ENCODE results near the gene THBS4. TPM values are rescaled to one million over a fixed set of nuclear protein-coding genes. Genes with fewer than 3 reads are reported as not detected.

The THBS4 gene
- total RNA-seq, 1 donor from 2014 or later: 0.98 TPM

DNA sequence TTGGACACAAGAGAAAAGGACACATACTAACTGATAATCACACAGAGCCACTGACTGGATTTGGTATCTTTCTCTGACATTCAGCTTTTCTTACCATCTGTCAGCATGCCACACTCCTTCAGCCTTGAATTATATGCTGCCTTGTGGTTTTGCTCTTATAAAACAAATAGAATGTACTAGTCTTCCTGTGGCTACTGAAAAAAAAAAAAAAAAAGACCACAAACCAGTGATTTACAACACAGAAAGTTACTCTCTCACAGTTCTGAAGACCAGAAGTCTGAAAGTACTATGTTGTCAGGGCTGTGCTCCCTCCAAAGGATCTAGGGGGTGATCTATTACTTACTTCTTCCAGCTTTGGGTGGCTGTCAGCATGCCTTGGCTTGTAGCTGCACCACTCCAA is 82.3 kb downstream of the THBS4 start:
- intact Hi-C loops (cut with DNase I): no loop called here
- no peaks in the 10 kb centered on the region for H3K36me3 ChIP-seq
- no peaks in the 10 kb centered on the region for H3K27me3 ChIP-seq
- DNase-seq (ENCODE audit: extremely low spot score in 2 of 2): no peak
- H3K27ac ChIP-seq: no peak overlapping the region
- no peak for TF ChIP-seq POLR2A (IDR thresholded peaks at IDR 0.05)
- TF ChIP-seq POLR2AphosphoS5 (IDR thresholded peaks at IDR 0.05; ENCODE audit: insufficient read depth in 1 of 2, low read depth in 1 of 2): no peak
- TF ChIP-seq, protein P1, sequence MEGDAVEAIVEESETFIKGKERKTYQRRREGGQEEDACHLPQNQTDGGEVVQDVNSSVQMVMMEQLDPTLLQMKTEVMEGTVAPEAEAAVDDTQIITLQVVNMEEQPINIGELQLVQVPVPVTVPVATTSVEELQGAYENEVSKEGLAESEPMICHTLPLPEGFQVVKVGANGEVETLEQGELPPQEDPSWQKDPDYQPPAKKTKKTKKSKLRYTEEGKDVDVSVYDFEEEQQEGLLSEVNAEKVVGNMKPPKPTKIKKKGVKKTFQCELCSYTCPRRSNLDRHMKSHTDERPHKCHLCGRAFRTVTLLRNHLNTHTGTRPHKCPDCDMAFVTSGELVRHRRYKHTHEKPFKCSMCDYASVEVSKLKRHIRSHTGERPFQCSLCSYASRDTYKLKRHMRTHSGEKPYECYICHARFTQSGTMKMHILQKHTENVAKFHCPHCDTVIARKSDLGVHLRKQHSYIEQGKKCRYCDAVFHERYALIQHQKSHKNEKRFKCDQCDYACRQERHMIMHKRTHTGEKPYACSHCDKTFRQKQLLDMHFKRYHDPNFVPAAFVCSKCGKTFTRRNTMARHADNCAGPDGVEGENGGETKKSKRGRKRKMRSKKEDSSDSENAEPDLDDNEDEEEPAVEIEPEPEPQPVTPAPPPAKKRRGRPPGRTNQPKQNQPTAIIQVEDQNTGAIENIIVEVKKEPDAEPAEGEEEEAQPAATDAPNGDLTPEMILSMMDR (IDR thresholded peaks at IDR 0.05): no peak
- H3K9me3 ChIP-seq: no peaks in the 10 kb centered on the region
- no peaks in the 10 kb centered on the region for H3K4me1 ChIP-seq
- no peak overlapping the region for H3K4me3 ChIP-seq

DNA sequence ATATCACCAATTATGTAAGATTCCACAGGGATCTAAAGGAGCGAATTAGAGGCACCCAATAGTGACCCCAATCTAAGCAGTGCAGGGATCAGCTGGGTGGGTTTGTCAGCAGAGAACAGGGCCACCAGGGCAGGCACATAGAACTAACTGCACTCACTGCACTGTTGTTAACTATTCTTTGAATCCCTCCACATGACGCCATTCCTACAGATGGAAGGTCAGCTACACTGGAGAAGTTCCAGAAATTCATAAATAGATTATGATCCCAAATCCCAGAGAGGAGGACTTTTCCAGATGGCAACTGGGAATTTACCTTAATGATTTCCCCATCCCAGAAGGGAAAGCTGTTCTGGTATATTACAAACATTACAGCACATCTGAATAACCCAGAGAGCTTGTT is 84.2 kb downstream of the THBS4 start:
- Histone ChIP-seq H3K9me3 (no peaks in the 10 kb centered on the region), H3K36me3 (no peaks in the 10 kb centered on the region), H3K4me1 (no peaks in the 10 kb centered on the region), H3K27me3 (no peaks in the 10 kb centered on the region), H3K4me3 (no peak overlapping the region), H3K27ac (no peak overlapping the region)
- TF ChIP-seq, protein P1 (IDR thresholded peaks at IDR 0.05): no peak
- TF ChIP-seq POLR2AphosphoS5 (IDR thresholded peaks at IDR 0.05; ENCODE audit: insufficient read depth in 1 of 2, low read depth in 1 of 2) (no peak), POLR2A (IDR thresholded peaks at IDR 0.05) (no peak)
- DNase-seq (ENCODE audit: extremely low spot score in 2 of 2): no peak
- intact Hi-C loops (cut with DNase I): no loop called here

DNA sequence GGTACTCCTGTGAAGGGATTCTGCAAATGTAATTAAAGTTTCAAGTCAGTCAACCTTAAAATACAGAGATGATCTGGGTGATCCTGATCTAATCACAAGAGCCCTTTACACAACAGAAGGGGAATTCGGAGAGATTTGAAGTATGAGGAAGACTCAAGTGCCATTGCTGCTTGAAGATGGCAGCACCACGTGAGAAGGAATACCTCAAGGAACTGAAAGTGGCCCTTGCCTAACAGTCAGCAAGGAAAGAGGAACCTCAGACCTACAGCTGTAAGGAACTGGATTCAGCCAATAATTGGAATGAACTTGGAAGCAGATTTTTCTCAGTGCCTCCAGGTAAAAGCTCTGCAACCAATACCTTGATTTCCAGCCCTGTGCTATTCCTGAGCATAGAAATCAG is 87.4 kb downstream of the THBS4 start:
- H3K27me3 ChIP-seq: no peaks in the 10 kb centered on the region

DNA sequence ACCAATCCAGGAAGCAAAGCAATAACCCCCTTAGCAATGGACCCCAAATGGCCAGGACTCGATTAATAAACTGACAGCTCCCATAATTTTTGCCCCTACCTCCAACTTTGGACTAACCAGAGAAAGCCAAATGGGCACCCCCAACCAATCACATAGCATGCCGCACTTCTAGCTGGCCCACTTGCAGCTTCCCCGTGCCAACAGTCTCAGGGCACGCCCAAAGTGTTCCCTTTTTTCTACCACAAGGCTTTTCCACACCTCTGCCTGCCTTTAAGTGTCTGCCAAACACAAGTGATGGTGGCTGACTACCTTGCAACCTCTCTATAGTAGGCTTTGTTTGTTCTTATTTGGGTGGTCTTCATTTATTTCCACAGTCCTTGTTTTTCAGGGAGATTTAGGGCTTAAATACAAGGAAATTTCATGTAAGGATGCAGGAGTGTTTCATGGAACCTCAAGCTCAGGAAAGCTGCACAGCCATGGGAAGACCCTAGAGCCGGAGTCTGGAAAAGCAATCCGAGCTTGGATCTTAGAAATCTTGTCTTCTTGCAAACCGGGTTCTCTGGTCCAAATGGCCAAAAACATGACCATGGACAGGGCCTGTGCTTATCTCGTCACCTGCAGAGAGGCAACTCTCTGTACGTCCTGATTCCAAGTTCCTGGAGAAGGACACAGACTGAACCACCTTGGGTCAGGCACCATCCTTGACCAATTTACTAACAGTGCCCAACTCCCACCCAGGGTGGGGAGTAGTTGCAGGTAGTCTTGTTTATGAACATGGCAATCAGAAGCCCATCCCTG is 89.2 kb downstream of the THBS4 start:
- no peaks in the 10 kb centered on the region for H3K27me3 ChIP-seq
- intact Hi-C loops (cut with DNase I): no loop called here
- no peak for DNase-seq (ENCODE audit: extremely low spot score in 2 of 2)
- H3K27ac ChIP-seq: no peak overlapping the region
- H3K4me1 ChIP-seq: peaks cover 17% of the 10 kb centered on the region
- no peaks in the 10 kb centered on the region for H3K36me3 ChIP-seq
- H3K4me3 ChIP-seq: no peak overlapping the region
- H3K9me3 ChIP-seq: no peaks in the 10 kb centered on the region
- TF ChIP-seq, protein P1 (IDR thresholded peaks at IDR 0.05): no peak
- TF ChIP-seq POLR2AphosphoS5 (IDR thresholded peaks at IDR 0.05; ENCODE audit: insufficient read depth in 1 of 2, low read depth in 1 of 2) (no peak), POLR2A (IDR thresholded peaks at IDR 0.05) (no peak)

More for the DNA sequence above, 87.4 kb downstream of the THBS4 start:
- H3K4me3 ChIP-seq: no peak overlapping the region
- peaks cover 17% of the 10 kb centered on the region for H3K4me1 ChIP-seq
- no peak for DNase-seq (ENCODE audit: extremely low spot score in 2 of 2)
- intact Hi-C loops (cut with DNase I): no loop called here
- TF ChIP-seq POLR2AphosphoS5 (IDR thresholded peaks at IDR 0.05; ENCODE audit: insufficient read depth in 1 of 2, low read depth in 1 of 2) (no peak), POLR2A (IDR thresholded peaks at IDR 0.05) (no peak)
- TF ChIP-seq, protein P1 (IDR thresholded peaks at IDR 0.05): no peak
- H3K9me3 ChIP-seq: no peaks in the 10 kb centered on the region
- no peaks in the 10 kb centered on the region for H3K36me3 ChIP-seq
- H3K27ac ChIP-seq: no peak overlapping the region
